Endothelial cell of umbilical vein (primary cell): ENCODE results near the gene RAPGEF6. TPM values are rescaled to one million over a fixed set of nuclear protein-coding genes. Genes with fewer than 3 reads are reported as not detected.

Experiments used
- BruUV-seq: library from RNA; stranded (reverse); fragments of 400-500 nt; replicated peaks from 2 replicates; lab custom pipeline; 2021; lab: Mats Ljungman, UMichigan
- CTCF ChIA-PET: fragments of 300-600, 350-600 bp; sonication (Branson Sonifier 250); formaldehyde crosslinking; loops from one replicate; lab custom pipeline; 2021; ENCODE audit warnings: antibody characterized with exemption, inconsistent platforms; lab: Charles Lee
- POLR2A ChIA-PET: fragments of 300-600, 350-600 bp; sonication (Branson Sonifier 250); formaldehyde crosslinking; loops from one replicate; lab custom pipeline; 2021; ENCODE audit warnings: antibody characterized with exemption, inconsistent platforms; lab: Charles Lee
- DNase-seq: peaks from one replicate; pipeline ENCODE4 v3.0.0-alpha.2; 2011; ENCODE audit warnings: low read depth, low spot score
- FAIRE-seq: peaks from 2 replicates; lab custom pipeline; 2011; peaks lifted over from hg19 to GRCh38; lab: Jason Lieb, UNC
- H2AFZ ChIP-seq: 2 replicates; pipeline ENCODE4 v1.6.0; 2012; ENCODE audit warnings: low read depth, low read length, control low read depth, inconsistent platforms
- H3K27ac ChIP-seq: 2 replicates; pipeline ENCODE4 v1.5.1; 2011; ENCODE audit warnings: low read depth, mild to moderate bottlenecking, control low read depth, low read length, moderate library complexity; ENCODE audit not compliant: insufficient read depth
- H3K27me3 ChIP-seq, 2 experiments: 2 replicates each; pipeline versions ENCODE4 v1.6.0 to v1.6.1; 2011; ENCODE audit warnings: low read length in 2 of 2, mixed read lengths in 1 of 2; ENCODE audit not compliant: control insufficient read depth in 2 of 2, insufficient read depth in 2 of 2
- H3K36me3 ChIP-seq, 2 experiments: 2 replicates in 1 of 2; 3 replicates in 1 of 2; pipeline ENCODE4 v1.5.1; 2011; ENCODE audit warnings: low read length in 2 of 2, mild to moderate bottlenecking in 1 of 2, moderate library complexity in 1 of 2; ENCODE audit not compliant: control insufficient read depth in 2 of 2, insufficient read depth in 2 of 2; ENCODE audit errors: extremely low read depth in 1 of 2
- H3K4me1 ChIP-seq: 3 replicates; pipeline ENCODE4 v1.5.1; 2011; ENCODE audit warnings: mild to moderate bottlenecking, low read length; ENCODE audit not compliant: control insufficient read depth, insufficient read depth; ENCODE audit errors: extremely low read depth
- H3K4me2 ChIP-seq: 2 replicates; pipeline ENCODE4 v1.6.1; 2011; ENCODE audit warnings: low read length, control low read depth, mixed read lengths; ENCODE audit not compliant: insufficient read depth
- H3K4me3 ChIP-seq, 3 experiments: fragments of 200-600 bp in 1 of 3; sonication (generic), shearing (Covaris generic) in 1 of 3; replicated peaks in 1 of 3; 2 replicates each; pipeline ENCODE4 v1.5.1; 2011 to 2016; ENCODE audit warnings: control low read depth in 3 of 3, low read length in 3 of 3, mild to moderate bottlenecking in 2 of 3, inconsistent platforms in 1 of 3, low read depth in 1 of 3, moderate library complexity in 1 of 3; ENCODE audit not compliant: insufficient read depth in 1 of 3
- H3K79me2 ChIP-seq: 2 replicates; pipeline ENCODE4 v1.6.0; 2012; ENCODE audit warnings: low read length, inconsistent platforms; ENCODE audit not compliant: control insufficient read depth, insufficient read depth
- H3K9ac ChIP-seq: replicated peaks from 2 replicates; pipeline ENCODE3; 2011; ENCODE audit warnings: low read length, control low read depth; ENCODE audit not compliant: insufficient read depth; ENCODE audit errors: extremely low read depth
- H3K9me1 ChIP-seq: replicated peaks from 3 replicates; pipeline ENCODE4 v1.6.0; 2011; ENCODE audit warnings: mild to moderate bottlenecking, low read length; ENCODE audit not compliant: control insufficient read depth, insufficient read depth; ENCODE audit errors: extremely low read depth
- H3K9me3 ChIP-seq: replicated peaks from 2 replicates; pipeline ENCODE4 v1.5.1; 2012; ENCODE audit warnings: low read length, inconsistent platforms; ENCODE audit not compliant: control insufficient read depth, insufficient read depth
- H4K20me1 ChIP-seq: replicated peaks from 2 replicates; pipeline ENCODE3; 2011; ENCODE audit warnings: mild to moderate bottlenecking, low read length; ENCODE audit not compliant: control insufficient read depth, insufficient read depth; ENCODE audit errors: extremely low read depth
- EZH2 ChIP-seq: IDR thresholded peaks from 2 replicates; pipeline ENCODE4 v1.6.1; 2012; ENCODE audit warnings: borderline replicate concordance, low read depth, mild to moderate bottlenecking, moderate library complexity, low read length, inconsistent platforms; ENCODE audit not compliant: severe bottlenecking
- FOS ChIP-seq: IDR thresholded peaks from 2 replicates; pipeline ENCODE4 v1.6.1; 2011; ENCODE audit warnings: mild to moderate bottlenecking, low read length, moderate library complexity, borderline replicate concordance; ENCODE audit not compliant: insufficient read depth
- GATA2 ChIP-seq: IDR thresholded peaks from 2 replicates; pipeline ENCODE4 v1.7.0; 2011; ENCODE audit warnings: low read depth, mild to moderate bottlenecking, moderate library complexity, mixed read lengths, low read length; ENCODE audit not compliant: insufficient read length, insufficient read depth
- JUN ChIP-seq: IDR thresholded peaks from 2 replicates; pipeline ENCODE4 v1.6.1; 2011; ENCODE audit warnings: borderline replicate concordance, low read depth; ENCODE audit not compliant: insufficient read length, insufficient read depth
- MAX ChIP-seq: IDR thresholded peaks from 2 replicates; pipeline ENCODE4 v1.6.1; 2011; ENCODE audit not compliant: insufficient read depth, insufficient read length
- MYC ChIP-seq: IDR thresholded peaks from one replicate; pipeline ENCODE4 v1.6.1; 2011; ENCODE audit warnings: mild to moderate bottlenecking, low read depth, low read length
- POLR2A ChIP-seq: IDR thresholded peaks from 2 replicates; pipeline ENCODE4 v1.6.1; 2012; ENCODE audit warnings: low read depth, mild to moderate bottlenecking, control low read depth, low read length
- POLR2AphosphoS5 ChIP-seq: IDR thresholded peaks from 2 replicates; pipeline ENCODE4 v1.6.1; 2012; ENCODE audit warnings: low read depth, mild to moderate bottlenecking, control low read depth, low read length, moderate library complexity; ENCODE audit not compliant: insufficient read depth
- dilution Hi-C: fragments of 300-500 bp; cut with MboI; formaldehyde crosslinking; loops from one replicate; pipeline ENCODE4 v1.15.0; 2019; ENCODE audit warnings: low sequenced_read_pairs; ENCODE audit not compliant: extremely low pct_ligation_motif_present
- intact Hi-C: fragments of 100-400 bp; cut with micrococcal nuclease; formaldehyde crosslinking; loops from one replicate; pipeline ENCODE4 v1.10.0; 2022
- polyA plus RNA-seq, 4 experiments: library from polyadenylated mRNA; depleted of rRNA in 3 of 4; stranded (reverse) in 3 of 4; unstranded in 1 of 4; fragments of >200 nt; gene quantifications; 2 replicates each; pipeline versions ENCODE4 v1.2.1 to v1.2.3, GENCODE V29; 2011 to 2012; ENCODE audit warnings: missing spikeins in 1 of 4
- total RNA-seq: library from RNA; stranded (reverse); gene quantifications from 2 replicates; pipeline ENCODE4 v1.2.3, GENCODE V29; 2021
- TF ChIP-seq, protein P1 (sequence below), 2 donors: IDR thresholded peaks; 1 replicate in 1 of 2; 2 replicates in 1 of 2; pipeline ENCODE4 v1.5.1; 2011; ENCODE audit warnings: low read length in 2 of 2, mild to moderate bottlenecking in 2 of 2, moderate library complexity in 2 of 2, control low read depth in 1 of 2, inconsistent platforms in 1 of 2, low read depth in 1 of 2; ENCODE audit not compliant: insufficient read depth in 1 of 2; ENCODE audit errors: extremely low read depth in 1 of 2

RAPGEF6 gene
- total and polyA plus RNA-seq, 2 donors (not counting 3 experiments of a cell fraction or from before 2014, with no cell fraction given) = 3.5 to 17.5 TPM

DNA sequence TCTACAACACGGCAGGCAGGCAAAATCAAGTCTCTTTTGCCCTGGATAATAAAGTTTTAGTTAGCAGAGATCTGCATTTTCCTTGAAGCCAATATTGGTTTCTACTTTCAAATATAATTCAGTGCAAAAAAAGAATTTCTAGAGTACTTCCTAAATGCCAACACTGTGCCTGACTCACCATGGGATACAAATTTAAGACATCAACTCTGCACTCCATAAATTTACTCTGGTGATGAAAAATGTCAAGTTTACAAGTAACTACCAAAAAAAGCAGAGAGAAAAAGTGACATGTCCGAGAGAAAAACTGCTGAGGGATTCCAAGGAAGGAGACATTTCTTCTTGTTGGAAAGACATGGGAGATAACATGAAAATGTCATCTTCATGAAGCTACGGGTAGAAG lies 119.7 kb downstream of the RAPGEF6 start:
- Histone ChIP-seq H4K20me1 (no peaks in the 10 kb centered on the region), H3K9me1 (no peaks in the 10 kb centered on the region), H3K27me3 (no peaks in the 10 kb centered on the region), H3K9ac (peak overlapping the region; percentile 65), H3K4me2 (peak overlapping the region; percentile 99), H3K9me3 (no peaks in the 10 kb centered on the region), H3K79me2 (no peaks in the 10 kb centered on the region), H3K4me3 (peak overlapping the region in 1 of 3 experiments; percentile 77), H3K36me3 (peaks cover 0 to 2% of the 10 kb centered on the region in 2 experiments), H3K27ac (peak overlapping the region; percentile 86), H2AFZ (no peak overlapping the region), H3K4me1 (peaks cover 18% of the 10 kb centered on the region)
- no peak for FAIRE-seq
- TF ChIP-seq EZH2 (no peak), MAX (no peak), POLR2A (no peak), JUN (no peak), POLR2AphosphoS5 (no peak), MYC (no peak), GATA2 (no peak), FOS (no peak)
- TF ChIP-seq, protein P1, sequence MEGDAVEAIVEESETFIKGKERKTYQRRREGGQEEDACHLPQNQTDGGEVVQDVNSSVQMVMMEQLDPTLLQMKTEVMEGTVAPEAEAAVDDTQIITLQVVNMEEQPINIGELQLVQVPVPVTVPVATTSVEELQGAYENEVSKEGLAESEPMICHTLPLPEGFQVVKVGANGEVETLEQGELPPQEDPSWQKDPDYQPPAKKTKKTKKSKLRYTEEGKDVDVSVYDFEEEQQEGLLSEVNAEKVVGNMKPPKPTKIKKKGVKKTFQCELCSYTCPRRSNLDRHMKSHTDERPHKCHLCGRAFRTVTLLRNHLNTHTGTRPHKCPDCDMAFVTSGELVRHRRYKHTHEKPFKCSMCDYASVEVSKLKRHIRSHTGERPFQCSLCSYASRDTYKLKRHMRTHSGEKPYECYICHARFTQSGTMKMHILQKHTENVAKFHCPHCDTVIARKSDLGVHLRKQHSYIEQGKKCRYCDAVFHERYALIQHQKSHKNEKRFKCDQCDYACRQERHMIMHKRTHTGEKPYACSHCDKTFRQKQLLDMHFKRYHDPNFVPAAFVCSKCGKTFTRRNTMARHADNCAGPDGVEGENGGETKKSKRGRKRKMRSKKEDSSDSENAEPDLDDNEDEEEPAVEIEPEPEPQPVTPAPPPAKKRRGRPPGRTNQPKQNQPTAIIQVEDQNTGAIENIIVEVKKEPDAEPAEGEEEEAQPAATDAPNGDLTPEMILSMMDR (IDR thresholded peaks at IDR 0.05; ENCODE audit: extremely low read depth in 1 of 2, insufficient read depth in 1 of 2, low read depth in 1 of 2, low read length in 2 of 2) = no peak
- TSS peak; percentile 39 for BruUV-seq
- intact Hi-C loops (loop anchor here (1.0 kb wide), 2 partner anchors 15 to 33 kb away; no protein-coding TSS in a partner anchor), dilution Hi-C loops (no loop called here)
- DNase-seq = no peak
- CTCF ChIA-PET = interaction anchor here (0.8 to 2.1 kb wide), 9 partner anchors 9 to 92 kb away, joined by 3 to 7 read pairs (median 4); no protein-coding TSS in a partner anchor
- POLR2A ChIA-PET = interaction anchor here (0.7 kb wide), 1 partner anchor 24 kb away, joined by 3 read pairs; no protein-coding TSS in a partner anchor
